ENCODE results near the gene GTPBP6. TPM values are rescaled to one million over a fixed set of nuclear protein-coding genes. Genes with fewer than 3 reads are reported as not detected.
"Not testable (repeated sequence)": the region's sequence is repeated elsewhere in the genome, so short reads cannot be mapped to it uniquely, and the experiment has no call there.

Gene GTPBP6
- total RNA-seq, 4 donors from 2014 or later: 30.6 to 60.2 (median 36.0) TPM

GRCh38 chrX:270848-271367, 47.7 kb downstream of the GTPBP6 start:
- Histone ChIP-seq H3K27ac (no peak overlapping the region), H3K9me3 (no peaks in the 10 kb centered on the region), H3K4me1 (peaks cover 5 to 11% (median 10%) of the 10 kb centered on the region in 4 donors), H3K36me3 (no peaks in the 10 kb centered on the region), H3K27me3 (no peaks in the 10 kb centered on the region), H3K4me3 (no peak overlapping the region)
- no peak for TF ChIP-seq EP300 (IDR thresholded peaks at IDR 0.05; ENCODE audit: low read depth)
- no peak for TF ChIP-seq CTCF (IDR thresholded peaks at IDR 0.05)
- no peak for TF ChIP-seq POLR2A (IDR thresholded peaks at IDR 0.05)
- TF ChIP-seq POLR2AphosphoS5 (IDR thresholded peaks at IDR 0.05): no peak
- no peak for DNase-seq
- intact Hi-C loops (cut with DNase I; ENCODE audit: low total_unique reads) (no loop called here), in situ Hi-C loops (cut with MboI; ENCODE audit: low pct_ligation_motif_present in 1 of 4, low pct_unique_long_range_greater_than_20kb in 1 of 4, low sequenced_read_pairs in 3 of 4) (no loop called here)
- WGBS, 2 donors (ENCODE audit: low coverage in 1 of 2): 89% methylated on average over 19 of the region's 21 CpGs; no CpG with 5 or more reads in 1 of the 2 donors

- Histone ChIP-seq H3K36me3 (no peaks in the 10 kb centered on the region), H3K27me3 (no peaks in the 10 kb centered on the region), H3K4me1 (peaks cover 0 to 5% (median 0%) of the 10 kb centered on the region in 4 donors), H3K4me3 (no peak overlapping the region), H3K9me3 (no peaks in the 10 kb centered on the region), H3K27ac (peak overlapping the region in 1 of 4 donors; percentile 64)
- 75 to 87% methylated on average over 11 to 18 of the region's 33 CpGs for WGBS, 2 donors (ENCODE audit: low coverage in 1 of 2)
- intact Hi-C loops (cut with DNase I; ENCODE audit: low total_unique reads) (no loop called here), in situ Hi-C loops (cut with MboI; ENCODE audit: low pct_ligation_motif_present in 1 of 4, low pct_unique_long_range_greater_than_20kb in 1 of 4, low sequenced_read_pairs in 3 of 4) (no loop called here)
- TF ChIP-seq POLR2A (IDR thresholded peaks at IDR 0.05) (no peak), CTCF (IDR thresholded peaks at IDR 0.05) (no peak), POLR2AphosphoS5 (IDR thresholded peaks at IDR 0.05) (no peak), EP300 (IDR thresholded peaks at IDR 0.05; ENCODE audit: low read depth) (no peak)
- peak; percentile 44 for DNase-seq
Observed at GRCh38 chrX:267771-268261, 50.8 kb downstream of the GTPBP6 start.

GRCh38 chrX:265502-265901, 53.1 kb downstream of the GTPBP6 start:
- no peak for TF ChIP-seq POLR2AphosphoS5 (IDR thresholded peaks at IDR 0.05)
- TF ChIP-seq EP300 (IDR thresholded peaks at IDR 0.05; ENCODE audit: low read depth): no peak
- TF ChIP-seq CTCF (IDR thresholded peaks at IDR 0.05): no peak
- TF ChIP-seq POLR2A (IDR thresholded peaks at IDR 0.05): no peak
- no peak for DNase-seq
- Histone ChIP-seq H3K9me3 (no peaks in the 10 kb centered on the region), H3K4me1 (peaks cover 0 to 13% (median 3%) of the 10 kb centered on the region in 4 donors), H3K4me3 (no peak overlapping the region), H3K27ac (no peak overlapping the region), H3K27me3 (no peaks in the 10 kb centered on the region), H3K36me3 (no peaks in the 10 kb centered on the region)
- intact Hi-C loops (cut with DNase I; ENCODE audit: low total_unique reads): no loop called here
- WGBS, 2 donors (ENCODE audit: low coverage in 1 of 2): 79 to 84% methylated on average over 4 to 8 of the region's 8 CpGs
- in situ Hi-C loops (cut with MboI; ENCODE audit: low pct_ligation_motif_present in 1 of 4, low pct_unique_long_range_greater_than_20kb in 1 of 4, low sequenced_read_pairs in 3 of 4): no loop called here

- Histone ChIP-seq H3K4me3 (no peak overlapping the region), H3K9me3 (no peaks in the 10 kb centered on the region), H3K4me1 (peaks cover 0 to 13% (median 3%) of the 10 kb centered on the region in 4 donors), H3K27me3 (no peaks in the 10 kb centered on the region), H3K36me3 (no peaks in the 10 kb centered on the region), H3K27ac (no peak overlapping the region)
- 71 to 78% methylated on average over 13 to 16 of the region's 16 CpGs for WGBS, 2 donors (ENCODE audit: low coverage in 1 of 2)
- no peak for DNase-seq
- TF ChIP-seq CTCF (IDR thresholded peaks at IDR 0.05): no peak
- no peak for TF ChIP-seq EP300 (IDR thresholded peaks at IDR 0.05; ENCODE audit: low read depth)
- TF ChIP-seq POLR2AphosphoS5 (IDR thresholded peaks at IDR 0.05): no peak
- no peak for TF ChIP-seq POLR2A (IDR thresholded peaks at IDR 0.05)
- intact Hi-C loops (cut with DNase I; ENCODE audit: low total_unique reads): no loop called here
- in situ Hi-C loops (cut with MboI; ENCODE audit: low pct_ligation_motif_present in 1 of 4, low pct_unique_long_range_greater_than_20kb in 1 of 4, low sequenced_read_pairs in 3 of 4): no loop called here
Observed at GRCh38 chrX:264634-265455, 53.8 kb downstream of the GTPBP6 start.

GRCh38 chrX:264006-264405, 54.6 kb downstream of the GTPBP6 start:
- DNase-seq; H3K36me3 ChIP-seq; H3K27ac ChIP-seq; in situ Hi-C loops (cut with MboI; ENCODE audit: low pct_ligation_motif_present in 1 of 4, low pct_unique_long_range_greater_than_20kb in 1 of 4, low sequenced_read_pairs in 3 of 4); H3K27me3 ChIP-seq; H3K9me3 ChIP-seq; intact Hi-C loops (cut with DNase I; ENCODE audit: low total_unique reads); H3K4me3 ChIP-seq: not testable (repeated sequence)
- WGBS, 2 donors (ENCODE audit: low coverage in 1 of 2): 71 to 88% methylated on average over 7 to 16 of the region's 16 CpGs
- peaks cover 0 to 13% (median 3%) of the 10 kb centered on the region in 4 donors for H3K4me1 ChIP-seq

Measured in transverse colon (tissue), 4 donors.